ENCODE measurements around the gene FAU. TPM values are rescaled to one million over a fixed set of nuclear protein-coding genes. Genes with fewer than 3 reads are reported as not detected.
A peak's percentile ranks its signal among the peaks of the same experiment; 100 is the strongest.

FAU gene
- total and polyA plus RNA-seq, 9 of the 15 experiments (the other 6 are each of a cell fraction or from before 2014, with no cell fraction given), result 433 to 1,827 (median 942) TPM

GRCh38 chr11:65095974-65096806, 25.7 kb downstream of the FAU start, which contains the start of gene VPS51 (continued):
- peak; percentile 61 for TF ChIP-seq CHD7 (IDR thresholded peaks at IDR 0.05; ENCODE audit: low read depth, low read length)
- peak; percentile 32 for TF ChIP-seq PCBP1 (IDR thresholded peaks at IDR 0.05; ENCODE audit: low read depth, low read length, poor library complexity, severe bottlenecking)
- peak; percentile 51; the same call in 1 of the 2 replicates for TF ChIP-seq NBN (IDR thresholded peaks at IDR 0.05; ENCODE audit: low read depth)
- TF ChIP-seq GATAD2A (IDR thresholded peaks at IDR 0.05), result 0 out of 2 replicates have a peak, but pooled peaks have one; percentile 30
- TF ChIP-seq YY1 (IDR thresholded peaks at IDR 0.05; ENCODE audit: borderline replicate concordance in 1 of 3, control insufficient read depth in 1 of 3, extremely low read depth in 1 of 3, insufficient read depth in 3 of 3, insufficient read length in 1 of 3, insufficient replicate concordance in 2 of 3, low read depth in 1 of 3, low read length in 2 of 3), result peak; percentile 52 to 93 (median 87)
- TF ChIP-seq SIN3B (IDR thresholded peaks at IDR 0.05; ENCODE audit: low read depth), result peak; percentile 89
- TF ChIP-seq MEIS2 (IDR thresholded peaks at IDR 0.05; ENCODE audit: partially characterized antibody), result peak; percentile 87
- TF ChIP-seq NCOA1 (IDR thresholded peaks at IDR 0.05; ENCODE audit: low read depth), result peak; percentile 99
- TF ChIP-seq ZNF143 (CRISPR knock-in tag; IDR thresholded peaks at IDR 0.05), result peak; percentile 31; the same call in 1 of the 2 replicates
- no peak for TF ChIP-seq ZNF512 (tag; IDR thresholded peaks at IDR 0.05)
